GM21423 (cell line): Measurements from ENCODE around the gene CCT4.
A peak's percentile ranks its signal among the peaks of the same experiment; 100 is the strongest.
"Not testable (repeated sequence)": the region's sequence is repeated elsewhere in the genome, so short reads cannot be mapped to it uniquely, and the experiment has no call there.

ENCODE experiments used
- ATAC-seq: cut with Tn5 transposase; IDR thresholded peaks from one replicate; pipeline ENCODE4 v1.9.1; 2021; ENCODE audit warnings: mild to moderate bottlenecking, moderate library complexity; ENCODE audit not compliant: unreplicated experiment

CCT4 gene

GRCh38 chr2:61882850-61883249 lies 5.6 kb downstream of the CCT4 start:
- no peak for ATAC-seq

DNA sequence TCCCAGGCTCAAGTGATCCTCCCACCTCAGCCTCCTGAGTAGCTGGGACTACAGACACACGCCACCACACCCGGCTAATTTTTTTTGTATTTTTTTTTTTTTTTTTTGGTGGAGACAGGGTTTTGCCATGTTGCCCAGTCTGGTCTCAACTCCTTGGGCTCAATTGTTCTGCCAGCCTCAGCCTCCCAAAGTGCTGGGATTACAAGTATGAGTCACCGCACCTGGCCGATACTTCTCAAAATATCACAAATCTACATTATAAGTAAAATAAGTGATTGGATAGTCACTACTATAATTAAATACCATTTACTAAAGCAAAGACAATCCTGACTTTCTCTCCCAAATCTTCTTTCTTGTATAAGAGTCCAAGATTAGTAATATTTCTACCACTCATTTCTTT lies 9.1 kb downstream of the CCT4 start:
- ATAC-seq = not testable (repeated sequence)

DNA sequence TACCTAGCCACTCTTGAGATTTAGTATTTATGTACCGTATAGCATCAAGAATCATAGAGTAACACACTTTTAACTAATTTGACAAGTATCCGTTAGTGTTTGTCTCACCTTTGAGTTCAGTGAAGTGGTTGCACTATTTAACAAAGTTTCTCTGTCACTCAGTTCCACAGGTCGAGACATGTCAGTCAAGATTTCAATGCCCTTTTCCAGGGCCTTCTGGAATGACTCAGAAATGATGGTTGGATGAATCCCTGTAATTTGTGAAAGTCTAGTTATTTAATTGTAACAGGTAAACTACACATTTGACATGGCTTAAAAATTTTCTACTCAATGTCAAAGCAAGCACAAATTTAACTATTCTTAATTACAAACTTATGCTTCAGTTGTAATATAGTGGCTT lies 9.7 kb downstream of the CCT4 start:
- ATAC-seq = no peak

GRCh38 chr2:61877571-61878245 lies 10.7 kb downstream of the CCT4 start:
- ATAC-seq = no peak

DNA sequence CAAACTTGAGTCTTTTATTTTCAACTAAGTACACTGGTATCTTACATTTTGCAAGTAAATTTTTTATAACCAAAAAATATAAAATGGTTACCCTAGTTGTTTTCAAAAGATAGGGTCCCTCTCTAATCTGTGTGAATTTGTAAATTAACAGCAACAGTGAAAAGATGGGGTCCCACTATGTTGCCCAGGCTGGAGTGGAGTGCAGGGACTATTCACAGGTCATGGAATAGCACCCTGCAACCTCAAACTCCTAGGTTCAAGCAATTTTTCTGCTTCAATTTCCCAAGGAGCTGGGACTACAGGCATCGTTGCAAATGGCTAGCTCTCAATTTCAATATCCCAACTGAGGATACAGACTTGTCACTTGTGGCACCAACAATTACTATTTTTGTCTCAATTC lies 12.1 kb downstream of the CCT4 start:
- no peak for ATAC-seq

DNA sequence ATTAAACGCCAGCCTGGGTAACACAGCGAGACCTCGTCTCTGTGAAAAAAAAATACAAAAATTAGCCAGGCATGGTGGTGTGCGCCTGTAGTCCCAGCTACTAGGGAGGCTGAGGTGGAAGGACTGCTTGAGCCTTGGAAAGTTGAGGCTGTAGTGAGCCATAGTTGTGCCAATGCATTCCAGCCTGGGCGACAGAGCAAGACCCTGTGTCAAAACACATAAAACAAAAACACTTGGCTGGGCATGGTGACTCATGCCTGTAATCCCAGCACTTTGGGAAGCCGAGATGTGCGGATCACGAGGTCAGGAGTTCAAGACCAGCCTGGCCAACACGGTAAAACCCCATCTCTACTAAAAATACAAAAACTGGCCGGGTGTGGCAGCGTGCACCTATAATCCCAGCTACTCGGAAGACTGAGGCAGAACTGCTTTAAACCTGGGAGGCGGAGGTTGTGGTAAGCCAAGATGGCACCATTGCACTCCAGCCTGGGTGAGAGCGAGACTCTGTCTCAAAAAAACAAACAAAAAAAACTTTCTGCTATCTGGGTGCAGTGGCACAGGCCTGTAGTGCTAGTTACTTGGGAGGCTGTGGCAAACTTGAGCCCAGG lies 21.9 kb downstream of the CCT4 start:
- not testable (repeated sequence) for ATAC-seq

DNA sequence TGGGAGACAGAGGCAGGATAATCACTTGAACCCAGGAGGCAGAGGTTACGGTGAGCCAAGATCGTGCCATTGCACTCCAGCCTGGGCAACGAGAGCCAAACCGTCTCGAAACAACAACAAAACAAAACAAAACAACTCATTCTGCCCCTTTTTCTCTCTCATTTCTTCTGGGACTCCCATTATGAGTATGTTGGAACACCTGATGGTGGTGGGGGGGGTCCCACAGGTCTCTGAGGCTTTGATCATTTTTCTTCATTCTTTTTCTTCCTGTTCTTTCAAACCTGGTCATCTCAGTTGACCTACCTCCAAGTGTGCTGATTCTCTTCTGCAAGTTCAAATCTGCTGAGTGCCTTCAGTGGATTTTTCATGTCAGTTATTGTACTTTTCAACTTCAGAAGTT lies 26.4 kb downstream of the CCT4 start:
- no peak for ATAC-seq

- ATAC-seq = no peak
Observed at GRCh38 chr2:61857224-61857623, 31.2 kb downstream of the CCT4 start.

DNA sequence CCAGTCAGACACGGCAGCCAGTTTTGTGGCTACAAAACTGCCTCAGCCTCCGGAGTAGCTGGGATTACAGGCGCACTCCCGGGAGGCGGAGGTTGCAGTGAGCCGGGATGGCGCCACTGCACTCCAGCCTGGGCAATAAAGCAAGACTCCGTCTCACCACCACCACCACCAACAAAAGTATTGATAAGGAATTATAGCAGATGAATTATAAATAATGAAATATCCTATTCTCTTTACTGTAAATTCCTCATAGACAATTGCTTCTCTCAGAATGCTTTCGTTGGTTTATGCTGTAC lies 33.2 kb downstream of the CCT4 start:
- no peak for ATAC-seq

- ATAC-seq = peak; percentile 87
Observed at GRCh38 chr2:61854564-61855317, 33.7 kb downstream of the CCT4 start.

GRCh38 chr2:61853847-61854563 lies 34.5 kb downstream of the CCT4 start, which contains the start of gene FAM161A:
FAM161A (minus strand) TSS chr2:61854060; CDS start chr2:61854041, 19 bp downstream.
- ATAC-seq = peak; percentile 74

DNA sequence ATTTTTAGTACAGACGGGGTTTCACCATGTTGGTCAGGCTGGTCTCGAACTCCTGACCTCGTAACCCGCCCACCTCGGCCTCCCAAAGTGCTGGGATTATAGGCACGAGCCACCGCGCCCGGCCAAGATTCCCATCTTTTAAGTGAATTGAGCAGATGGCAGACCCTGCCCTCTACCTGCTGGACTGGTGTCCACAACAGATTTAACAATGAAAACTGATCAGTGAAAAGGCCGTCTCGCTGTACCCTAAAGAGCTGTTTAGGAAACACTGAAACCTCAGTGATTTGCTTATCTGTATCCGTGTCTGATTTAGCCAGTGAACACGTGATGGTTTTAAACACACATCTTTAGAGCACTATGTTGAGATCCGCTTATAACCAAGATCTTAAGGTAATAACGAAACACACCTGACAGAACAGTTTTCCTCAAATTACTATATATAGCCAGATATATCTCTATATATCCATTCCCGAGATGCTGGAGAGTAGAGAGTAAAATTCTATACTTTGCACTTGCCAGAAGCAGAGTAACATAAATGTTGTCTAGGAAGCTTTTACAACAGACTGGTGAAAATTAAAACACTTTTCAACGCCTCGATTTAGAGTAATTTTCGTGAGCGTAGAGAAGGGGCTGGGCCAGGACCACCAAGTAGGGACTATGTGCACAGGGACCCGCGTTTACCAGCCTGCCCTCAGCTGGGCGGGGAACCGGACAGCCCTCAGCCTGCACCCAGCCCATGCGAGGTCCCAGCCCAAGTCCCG lies 35.2 kb downstream of the CCT4 start:
- peak; percentile 53 for ATAC-seq

DNA sequence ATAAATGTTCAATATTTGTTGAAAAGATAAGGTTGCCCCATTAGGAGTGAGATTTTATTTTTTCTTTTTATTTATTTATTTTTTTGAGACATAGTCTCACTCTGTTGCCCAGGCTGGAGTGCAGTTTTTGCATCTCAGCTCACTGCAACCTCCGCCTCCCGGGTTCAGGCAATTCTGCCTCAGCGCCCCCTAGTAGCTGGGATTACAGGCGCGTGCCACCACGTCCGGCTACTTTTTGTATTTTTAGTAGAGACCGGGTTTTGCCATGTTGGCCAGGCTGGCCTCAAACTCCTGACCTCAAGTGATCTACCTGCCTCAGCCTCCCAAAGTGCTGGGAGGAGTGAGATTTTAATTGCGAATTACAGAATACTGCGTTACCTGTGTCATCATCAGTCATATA lies 37.2 kb downstream of the CCT4 start:
- not testable (repeated sequence) for ATAC-seq

GRCh38 chr2:61845320-61845719 lies 43.1 kb downstream of the CCT4 start:
- no peak for ATAC-seq

DNA sequence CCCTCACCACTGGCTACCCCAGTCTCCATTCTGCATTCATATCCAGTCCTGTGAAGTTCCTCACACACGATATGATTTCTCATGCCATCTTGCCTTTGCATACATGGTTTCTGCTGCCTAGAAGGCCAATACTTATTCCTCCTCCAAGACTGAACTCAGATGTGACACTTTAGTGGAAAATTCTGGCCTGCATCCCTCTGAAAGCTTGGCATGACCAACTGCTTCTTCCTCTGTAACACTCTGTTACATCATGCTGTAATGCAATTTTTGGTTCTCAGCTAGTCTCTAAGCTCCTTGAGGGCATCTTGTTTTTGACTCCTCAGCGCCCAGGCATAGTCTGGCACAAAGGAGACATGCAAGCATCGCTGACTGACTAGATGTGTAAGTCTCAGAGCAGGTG lies 47.2 kb downstream of the CCT4 start:
- no peak for ATAC-seq

- no peak for ATAC-seq
Observed at GRCh38 chr2:61834893-61835292, 53.6 kb downstream of the CCT4 start.

GRCh38 chr2:61833971-61834370 lies 54.5 kb downstream of the CCT4 start:
- ATAC-seq = no peak

DNA sequence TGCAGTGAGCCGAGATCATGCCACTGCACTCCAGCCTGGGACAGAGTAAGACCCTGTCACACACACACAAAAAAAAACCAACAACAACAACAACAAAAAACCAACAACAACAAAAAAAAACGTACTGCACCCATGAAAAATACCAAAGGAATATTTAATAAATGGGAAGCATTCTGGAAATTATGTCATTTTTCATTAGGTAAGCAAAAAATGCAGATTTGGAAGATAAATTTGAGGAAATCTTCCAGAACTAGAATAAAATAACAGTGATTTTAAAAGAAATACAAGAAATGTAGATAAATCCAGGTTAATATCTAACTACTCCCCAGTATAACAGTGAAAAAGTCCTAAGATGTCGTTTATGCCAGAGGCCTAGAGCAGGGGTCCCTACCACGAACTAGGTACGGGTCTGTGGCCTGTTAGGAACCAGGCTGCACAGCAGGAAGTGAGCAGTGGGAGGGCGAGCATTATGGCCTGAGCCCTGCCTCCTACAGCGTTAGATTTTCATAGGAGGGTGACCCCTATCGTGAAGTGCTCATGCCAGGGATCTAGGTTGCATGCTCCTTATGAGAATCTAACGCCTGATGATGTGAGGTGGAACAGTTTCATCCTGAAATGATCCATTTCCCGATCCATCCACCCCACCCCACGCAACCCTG lies 56.1 kb downstream of the CCT4 start:
- no peak for ATAC-seq

- no peak for ATAC-seq
Observed at GRCh38 chr2:61822255-61822654, 66.2 kb downstream of the CCT4 start.
